Measurements from ENCODE around the gene NUMA1.

- TF ChIP-seq CTCF (optimal IDR thresholded peaks at IDR 0.05 in 1 of 3, IDR thresholded peaks at IDR 0.05 in 1 of 3, conservative IDR thresholded peaks at IDR 0.05 in 1 of 3; ENCODE audit: extremely low read depth in 1 of 3, insufficient read depth in 2 of 3, low read length in 3 of 3) (no peak), EZH2 (IDR thresholded peaks at IDR 0.05; ENCODE audit: low read length) (no peak)
Measured at GRCh38 chr11:71999362-71999761, 81.0 kb downstream of the NUMA1 start.

All from keratinocyte (primary cell).